ENCODE results near the gene MESD. TPM values are rescaled to one million over a fixed set of nuclear protein-coding genes. Genes with fewer than 3 reads are reported as not detected.

Gene MESD
- total RNA-seq, 1 experiment from 2014 or later, result 28.2 TPM

DNA sequence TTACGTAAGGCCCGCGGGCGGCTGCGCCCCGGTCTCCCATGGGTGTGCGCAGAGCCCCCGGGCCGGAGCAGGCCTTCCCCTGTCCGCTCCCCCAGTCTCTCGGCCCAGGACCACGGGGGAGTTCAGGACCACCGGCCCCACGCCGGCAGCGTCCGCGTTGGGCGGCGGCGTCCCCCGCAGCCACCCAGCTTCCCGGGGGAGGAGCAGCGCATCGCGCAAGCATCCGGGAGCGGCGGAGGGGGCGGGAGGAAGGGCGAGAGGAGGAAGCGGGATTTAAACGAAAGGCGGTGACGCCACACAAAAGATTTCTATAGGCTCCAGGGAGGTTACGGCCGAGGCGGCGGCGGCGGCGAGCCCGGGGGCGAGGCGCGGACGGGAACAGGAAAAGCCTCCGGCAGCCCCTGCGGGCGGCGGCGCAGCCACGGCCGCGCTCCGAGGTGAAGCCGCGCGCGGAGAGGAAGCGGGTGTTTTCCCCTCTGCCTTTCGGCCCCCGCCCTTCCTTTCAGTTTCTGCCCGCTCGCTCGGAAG, 11.1 kb upstream of the MESD start, which contains the start of gene TLNRD1:
TLNRD1 (plus strand) TSS at position 300 of the 528 bp plus-strand sequence. CDS start 1,349 bp downstream, outside the sequence.
- intact Hi-C loops (cut with micrococcal nuclease; ENCODE audit: unreplicated experiment), result no loop called here
- peaks cover 5% of the 10 kb centered on the region for H3K36me3 ChIP-seq (ENCODE audit: control insufficient read depth, insufficient read depth, low read length)
- H3K9me3 ChIP-seq (ENCODE audit: control insufficient read depth, insufficient read depth, low read depth, low read length), result no peaks in the 10 kb centered on the region
- ATAC-seq (peak; percentile 91), DNase-seq (ENCODE audit: low read depth, low spot score) (no peak)
- TF ChIP-seq SIN3A (IDR thresholded peaks at IDR 0.05; ENCODE audit: borderline replicate concordance, insufficient read depth, low read depth, low read length) (peak; percentile 93; the same call in 1 of the 2 replicates), POLR2AphosphoS5 (IDR thresholded peaks at IDR 0.05; ENCODE audit: low read depth, low read length) (peak; percentile 92)
- TF ChIP-seq, protein P1, sequence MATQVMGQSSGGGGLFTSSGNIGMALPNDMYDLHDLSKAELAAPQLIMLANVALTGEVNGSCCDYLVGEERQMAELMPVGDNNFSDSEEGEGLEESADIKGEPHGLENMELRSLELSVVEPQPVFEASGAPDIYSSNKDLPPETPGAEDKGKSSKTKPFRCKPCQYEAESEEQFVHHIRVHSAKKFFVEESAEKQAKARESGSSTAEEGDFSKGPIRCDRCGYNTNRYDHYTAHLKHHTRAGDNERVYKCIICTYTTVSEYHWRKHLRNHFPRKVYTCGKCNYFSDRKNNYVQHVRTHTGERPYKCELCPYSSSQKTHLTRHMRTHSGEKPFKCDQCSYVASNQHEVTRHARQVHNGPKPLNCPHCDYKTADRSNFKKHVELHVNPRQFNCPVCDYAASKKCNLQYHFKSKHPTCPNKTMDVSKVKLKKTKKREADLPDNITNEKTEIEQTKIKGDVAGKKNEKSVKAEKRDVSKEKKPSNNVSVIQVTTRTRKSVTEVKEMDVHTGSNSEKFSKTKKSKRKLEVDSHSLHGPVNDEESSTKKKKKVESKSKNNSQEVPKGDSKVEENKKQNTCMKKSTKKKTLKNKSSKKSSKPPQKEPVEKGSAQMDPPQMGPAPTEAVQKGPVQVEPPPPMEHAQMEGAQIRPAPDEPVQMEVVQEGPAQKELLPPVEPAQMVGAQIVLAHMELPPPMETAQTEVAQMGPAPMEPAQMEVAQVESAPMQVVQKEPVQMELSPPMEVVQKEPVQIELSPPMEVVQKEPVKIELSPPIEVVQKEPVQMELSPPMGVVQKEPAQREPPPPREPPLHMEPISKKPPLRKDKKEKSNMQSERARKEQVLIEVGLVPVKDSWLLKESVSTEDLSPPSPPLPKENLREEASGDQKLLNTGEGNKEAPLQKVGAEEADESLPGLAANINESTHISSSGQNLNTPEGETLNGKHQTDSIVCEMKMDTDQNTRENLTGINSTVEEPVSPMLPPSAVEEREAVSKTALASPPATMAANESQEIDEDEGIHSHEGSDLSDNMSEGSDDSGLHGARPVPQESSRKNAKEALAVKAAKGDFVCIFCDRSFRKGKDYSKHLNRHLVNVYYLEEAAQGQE (IDR thresholded peaks at IDR 0.05; ENCODE audit: insufficient read depth in 1 of 2, low read depth in 2 of 2, low read length in 1 of 2), result no peak
- peaks cover 33% of the 10 kb centered on the region for H3K4me1 ChIP-seq (ENCODE audit: control insufficient read depth, insufficient read depth, low read length)
- H3K27ac ChIP-seq (ENCODE audit: low read length), result peak within 1 kb of the TSS; percentile 96
- ChIA-PET CTCF (interaction anchor here (0.9 kb wide), 1 partner anchor 265 kb away, joined by 7 read pairs; no protein-coding TSS in a partner anchor), POLR2A (interaction anchor here (0.6 to 1.1 kb wide), 5 partner anchors 10 to 1133 kb away, joined by 6 to 16 read pairs (median 7); no protein-coding TSS in a partner anchor)
- no peaks in the 10 kb centered on the region for H3K27me3 ChIP-seq (ENCODE audit: control insufficient read depth, insufficient read depth, low read length)
- BruUV-seq (replicated peaks), result no TSS peak
- peak within 1 kb of the TSS; percentile 93 to 94 for H3K4me3 ChIP-seq (ENCODE audit: low read depth in 2 of 2, low read length in 2 of 2)
- in situ Hi-C loops (cut with HindIII; ENCODE audit: low pct_unique_long_range_greater_than_20kb, low sequenced_read_pairs), result no loop called here

DNA sequence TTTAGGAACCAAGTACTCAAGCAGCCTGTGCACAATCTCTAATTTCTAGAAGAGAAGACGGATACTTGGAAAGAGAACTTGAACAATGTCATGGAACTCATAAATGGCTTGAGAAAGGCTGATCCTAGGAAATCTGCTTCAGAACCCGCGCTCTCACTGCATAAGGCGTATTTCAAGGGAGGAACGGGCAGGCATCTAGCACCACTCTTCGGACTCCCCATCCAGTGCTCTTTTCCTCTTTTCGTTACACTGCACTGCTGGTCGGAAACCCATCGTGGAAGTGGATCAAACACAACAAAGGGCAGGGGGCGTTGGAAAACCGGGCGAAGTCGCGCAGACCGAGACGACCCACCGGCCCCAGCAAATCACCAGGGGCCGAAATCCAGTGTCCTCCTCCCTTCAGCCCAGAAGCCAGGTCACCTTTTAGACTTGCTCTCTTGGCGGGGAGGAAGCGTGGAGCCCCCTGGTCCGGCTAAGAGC, 10.6 kb upstream of the MESD start:
- Histone ChIP-seq H3K36me3 (ENCODE audit: control insufficient read depth, insufficient read depth, low read length) (peaks cover 4% of the 10 kb centered on the region), H3K27ac (ENCODE audit: low read length) (peak overlapping the region; percentile 96), H3K4me3 (ENCODE audit: low read depth in 2 of 2, low read length in 2 of 2) (peak overlapping the region; percentile 93 to 94), H3K27me3 (ENCODE audit: control insufficient read depth, insufficient read depth, low read length) (no peaks in the 10 kb centered on the region), H3K4me1 (ENCODE audit: control insufficient read depth, insufficient read depth, low read length) (peaks cover 32% of the 10 kb centered on the region), H3K9me3 (ENCODE audit: control insufficient read depth, insufficient read depth, low read depth, low read length) (no peaks in the 10 kb centered on the region)
- in situ Hi-C loops (cut with HindIII; ENCODE audit: low pct_unique_long_range_greater_than_20kb, low sequenced_read_pairs) (no loop called here), intact Hi-C loops (cut with micrococcal nuclease; ENCODE audit: unreplicated experiment) (no loop called here)
- no TSS peak for BruUV-seq (replicated peaks)
- ChIA-PET CTCF (interaction anchor here (0.9 kb wide), 1 partner anchor 266 kb away, joined by 7 read pairs; no protein-coding TSS in a partner anchor), POLR2A (interaction anchor here (0.6 to 1.1 kb wide), 5 partner anchors 10 to 1134 kb away, joined by 6 to 16 read pairs (median 7); no protein-coding TSS in a partner anchor)
- TF ChIP-seq SIN3A (IDR thresholded peaks at IDR 0.05; ENCODE audit: borderline replicate concordance, insufficient read depth, low read depth, low read length) (no peak), TCF7L2 (IDR thresholded peaks at IDR 0.05; ENCODE audit: low read depth, low read length) (no peak), POLR2AphosphoS5 (IDR thresholded peaks at IDR 0.05; ENCODE audit: low read depth, low read length) (no peak)
- TF ChIP-seq, protein P1 (IDR thresholded peaks at IDR 0.05; ENCODE audit: insufficient read depth in 1 of 2, low read depth in 2 of 2, low read length in 1 of 2), result no peak
- TF ChIP-seq, protein P2, sequence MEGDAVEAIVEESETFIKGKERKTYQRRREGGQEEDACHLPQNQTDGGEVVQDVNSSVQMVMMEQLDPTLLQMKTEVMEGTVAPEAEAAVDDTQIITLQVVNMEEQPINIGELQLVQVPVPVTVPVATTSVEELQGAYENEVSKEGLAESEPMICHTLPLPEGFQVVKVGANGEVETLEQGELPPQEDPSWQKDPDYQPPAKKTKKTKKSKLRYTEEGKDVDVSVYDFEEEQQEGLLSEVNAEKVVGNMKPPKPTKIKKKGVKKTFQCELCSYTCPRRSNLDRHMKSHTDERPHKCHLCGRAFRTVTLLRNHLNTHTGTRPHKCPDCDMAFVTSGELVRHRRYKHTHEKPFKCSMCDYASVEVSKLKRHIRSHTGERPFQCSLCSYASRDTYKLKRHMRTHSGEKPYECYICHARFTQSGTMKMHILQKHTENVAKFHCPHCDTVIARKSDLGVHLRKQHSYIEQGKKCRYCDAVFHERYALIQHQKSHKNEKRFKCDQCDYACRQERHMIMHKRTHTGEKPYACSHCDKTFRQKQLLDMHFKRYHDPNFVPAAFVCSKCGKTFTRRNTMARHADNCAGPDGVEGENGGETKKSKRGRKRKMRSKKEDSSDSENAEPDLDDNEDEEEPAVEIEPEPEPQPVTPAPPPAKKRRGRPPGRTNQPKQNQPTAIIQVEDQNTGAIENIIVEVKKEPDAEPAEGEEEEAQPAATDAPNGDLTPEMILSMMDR (IDR thresholded peaks at IDR 0.05), result no peak
- ATAC-seq, result peak; percentile 44
- DNase-seq (ENCODE audit: low read depth, low spot score), result no peak
